Left ventricle myocardium inferior (tissue), 1 donor: ENCODE measurements around the gene TEKT5. TPM values are rescaled to one million over a fixed set of nuclear protein-coding genes. Genes with fewer than 3 reads are reported as not detected.

ENCODE experiments used
- DNase-seq: peaks from one replicate; pipeline ENCODE4 v3.0.0-alpha.2; 2020
- H3K27ac ChIP-seq: fragments of 200-600 bp; replicated peaks from 2 replicates; pipeline ENCODE4 v1.8.0; 2021
- H3K27me3 ChIP-seq: fragments of 200-600 bp; 2 replicates; pipeline ENCODE4 v1.8.0; 2021; ENCODE audit warnings: low read depth
- H3K36me3 ChIP-seq: fragments of 200-600 bp; 2 replicates; pipeline ENCODE4 v1.8.0; 2021
- H3K4me1 ChIP-seq: fragments of 200-600 bp; 2 replicates; pipeline ENCODE4 v1.8.0; 2021
- H3K4me3 ChIP-seq: fragments of 200-600 bp; 2 replicates; pipeline ENCODE4 v1.8.0; 2021; ENCODE audit warnings: mild to moderate bottlenecking, moderate library complexity
- H3K9me3 ChIP-seq: fragments of 200-600 bp; replicated peaks from 2 replicates; pipeline ENCODE4 v1.8.0; 2021
- intact Hi-C: fragments of 100-400 bp; cut with micrococcal nuclease; formaldehyde crosslinking; loops from one replicate; pipeline ENCODE4 v1.11.0; 2022
- total RNA-seq: library from RNA; stranded (reverse); fragmentation: NEBNext Ultra II Directional; extraction: Animal tissue kit (Norgen Biotek cat#: 25700); gene quantifications from one replicate; pipeline ENCODE4 v1.2.1, GENCODE V29; 2021
- TF ChIP-seq, protein P1 (sequence below): fragments of 200-600 bp; IDR thresholded peaks from 2 replicates; pipeline ENCODE4 v1.8.0; 2021; ENCODE audit warnings: antibody characterized with exemption, mild to moderate bottlenecking, borderline replicate concordance
- donor health status: DM: no; HTN: yes; CAD: no; lungs with severe emphysema.

TEKT5 gene
- total RNA-seq, 1 donor from 2014 or later, result not detected

DNA sequence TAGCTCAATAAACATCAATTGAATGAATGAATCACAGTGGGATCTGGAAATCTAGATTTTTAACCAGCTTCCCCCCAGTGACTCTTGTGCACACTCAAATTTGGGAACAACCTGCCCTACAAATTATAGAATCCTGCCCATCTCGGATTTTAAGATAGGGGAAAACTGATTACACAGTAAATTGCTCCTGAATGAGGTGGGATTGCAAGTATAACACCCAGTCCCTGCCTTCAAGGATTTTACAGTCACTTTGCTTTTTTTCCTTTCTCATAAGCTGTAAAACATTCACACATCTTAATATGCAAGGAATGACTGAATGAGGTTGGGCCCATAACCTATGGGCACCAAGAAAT lies 48.5 kb downstream of the TEKT5 start:
- intact Hi-C loops, result no loop called here
- Histone ChIP-seq H3K4me3 (no peak overlapping the region), H3K4me1 (peaks cover 7% of the 10 kb centered on the region), H3K27ac (no peak overlapping the region), H3K27me3 (no peaks in the 10 kb centered on the region), H3K9me3 (no peaks in the 10 kb centered on the region), H3K36me3 (no peaks in the 10 kb centered on the region)
- TF ChIP-seq, protein P1, sequence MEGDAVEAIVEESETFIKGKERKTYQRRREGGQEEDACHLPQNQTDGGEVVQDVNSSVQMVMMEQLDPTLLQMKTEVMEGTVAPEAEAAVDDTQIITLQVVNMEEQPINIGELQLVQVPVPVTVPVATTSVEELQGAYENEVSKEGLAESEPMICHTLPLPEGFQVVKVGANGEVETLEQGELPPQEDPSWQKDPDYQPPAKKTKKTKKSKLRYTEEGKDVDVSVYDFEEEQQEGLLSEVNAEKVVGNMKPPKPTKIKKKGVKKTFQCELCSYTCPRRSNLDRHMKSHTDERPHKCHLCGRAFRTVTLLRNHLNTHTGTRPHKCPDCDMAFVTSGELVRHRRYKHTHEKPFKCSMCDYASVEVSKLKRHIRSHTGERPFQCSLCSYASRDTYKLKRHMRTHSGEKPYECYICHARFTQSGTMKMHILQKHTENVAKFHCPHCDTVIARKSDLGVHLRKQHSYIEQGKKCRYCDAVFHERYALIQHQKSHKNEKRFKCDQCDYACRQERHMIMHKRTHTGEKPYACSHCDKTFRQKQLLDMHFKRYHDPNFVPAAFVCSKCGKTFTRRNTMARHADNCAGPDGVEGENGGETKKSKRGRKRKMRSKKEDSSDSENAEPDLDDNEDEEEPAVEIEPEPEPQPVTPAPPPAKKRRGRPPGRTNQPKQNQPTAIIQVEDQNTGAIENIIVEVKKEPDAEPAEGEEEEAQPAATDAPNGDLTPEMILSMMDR, result no peak
- no peak for DNase-seq

DNA sequence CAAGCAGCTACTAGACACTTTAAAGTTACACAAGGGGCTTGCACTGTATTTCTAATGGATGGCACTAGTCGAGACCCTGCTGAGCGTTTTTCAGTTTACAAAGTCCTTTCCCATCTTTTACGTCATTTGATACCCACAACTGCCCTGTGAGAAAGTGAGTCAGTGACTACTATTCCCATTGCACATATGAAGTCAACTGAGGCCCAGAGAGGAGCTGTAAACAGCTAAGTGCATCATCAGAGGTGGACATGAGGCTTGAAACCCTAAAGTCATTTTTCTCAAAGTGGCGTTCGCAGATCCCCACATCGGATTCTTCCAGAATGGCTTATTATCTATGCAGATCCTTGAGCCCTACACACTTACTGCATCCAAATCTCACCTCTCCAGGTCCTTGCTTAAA lies 50.6 kb downstream of the TEKT5 start:
- no peaks in the 10 kb centered on the region for H3K27me3 ChIP-seq
- H3K4me1 ChIP-seq, result peaks cover 7% of the 10 kb centered on the region
- intact Hi-C loops, result no loop called here
- no peak overlapping the region for H3K27ac ChIP-seq
- H3K9me3 ChIP-seq, result peaks cover 6% of the 10 kb centered on the region
- TF ChIP-seq, protein P1, result no peak
- H3K36me3 ChIP-seq, result no peaks in the 10 kb centered on the region
- H3K4me3 ChIP-seq, result no peak overlapping the region
- no peak for DNase-seq

DNA sequence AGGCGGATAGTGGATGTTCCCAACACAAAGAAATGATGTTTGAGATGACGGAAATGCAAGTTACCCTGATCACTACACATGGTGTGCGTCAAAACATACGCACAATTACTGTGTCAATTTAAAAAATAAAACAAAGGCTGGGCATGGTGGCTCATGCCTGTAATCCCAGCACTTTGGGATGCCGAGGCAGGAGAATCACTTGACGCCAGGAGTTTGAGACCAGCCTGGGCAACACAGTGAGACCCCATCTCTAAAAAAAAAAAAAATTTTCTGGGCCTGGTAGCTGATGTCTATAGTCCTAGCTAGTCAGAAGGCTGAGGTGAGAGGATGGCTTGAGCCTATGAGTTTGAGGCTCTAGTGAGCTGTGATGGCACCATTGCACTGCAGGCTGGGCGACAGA lies 51.8 kb downstream of the TEKT5 start:
- Histone ChIP-seq H3K27ac (no peak overlapping the region), H3K36me3 (no peaks in the 10 kb centered on the region), H3K4me1 (peaks cover 7% of the 10 kb centered on the region), H3K4me3 (no peak overlapping the region), H3K27me3 (no peaks in the 10 kb centered on the region), H3K9me3 (peaks cover 6% of the 10 kb centered on the region)
- TF ChIP-seq, protein P1, result no peak
- DNase-seq, result no peak
- intact Hi-C loops, result no loop called here

DNA sequence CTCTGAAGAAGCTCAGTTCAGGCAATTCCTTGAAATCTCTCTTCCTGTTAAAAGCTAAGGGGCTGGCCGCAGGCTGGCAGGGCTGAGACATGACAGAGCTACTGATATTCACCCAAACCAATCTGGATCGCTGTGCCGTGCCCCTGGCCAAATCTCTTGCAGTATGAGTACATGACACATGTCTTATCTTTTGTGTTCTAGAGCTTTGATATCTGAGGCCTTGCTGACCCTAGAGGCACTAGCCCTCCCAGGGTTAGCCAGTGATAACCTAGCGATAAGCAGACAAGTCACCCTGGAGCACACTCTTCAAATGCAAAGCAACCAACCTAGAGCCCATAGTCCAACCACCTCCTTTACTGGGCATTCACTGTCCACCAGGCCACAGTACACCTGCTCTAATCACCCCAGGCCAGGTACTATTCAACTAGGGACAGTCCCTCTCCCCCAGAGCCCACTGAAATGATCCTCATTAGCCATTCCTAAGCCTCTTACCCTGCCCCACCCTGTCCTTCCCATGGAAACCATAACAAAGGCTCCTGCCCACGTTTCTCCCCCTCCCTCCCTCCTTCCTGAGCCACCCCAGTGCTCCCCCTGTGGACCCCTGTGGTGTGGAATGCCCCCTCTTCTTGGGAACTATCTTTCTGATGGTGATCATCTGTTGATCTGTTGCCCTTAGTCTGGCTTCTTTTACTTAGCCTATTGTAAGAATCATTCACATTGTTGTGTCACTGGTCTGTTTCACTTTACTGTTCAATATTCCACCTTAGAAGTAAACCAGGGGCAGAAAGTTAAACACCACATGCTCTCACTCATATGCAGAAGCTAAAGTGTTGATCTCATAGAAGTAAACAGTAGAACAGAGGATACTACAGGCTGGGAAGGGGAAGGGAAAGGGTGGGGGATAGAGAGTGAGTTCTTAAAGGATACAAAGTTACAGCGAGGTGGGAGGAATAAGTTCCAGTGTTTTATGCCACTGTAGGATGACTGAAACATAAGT lies 52.5 kb downstream of the TEKT5 start:
- intact Hi-C loops, result no loop called here
- Histone ChIP-seq H3K9me3 (peaks cover 6% of the 10 kb centered on the region), H3K27ac (no peak overlapping the region), H3K27me3 (no peaks in the 10 kb centered on the region), H3K36me3 (no peaks in the 10 kb centered on the region), H3K4me3 (no peak overlapping the region), H3K4me1 (peaks cover 7% of the 10 kb centered on the region)
- DNase-seq, result no peak
- TF ChIP-seq, protein P1, result no peak

DNA sequence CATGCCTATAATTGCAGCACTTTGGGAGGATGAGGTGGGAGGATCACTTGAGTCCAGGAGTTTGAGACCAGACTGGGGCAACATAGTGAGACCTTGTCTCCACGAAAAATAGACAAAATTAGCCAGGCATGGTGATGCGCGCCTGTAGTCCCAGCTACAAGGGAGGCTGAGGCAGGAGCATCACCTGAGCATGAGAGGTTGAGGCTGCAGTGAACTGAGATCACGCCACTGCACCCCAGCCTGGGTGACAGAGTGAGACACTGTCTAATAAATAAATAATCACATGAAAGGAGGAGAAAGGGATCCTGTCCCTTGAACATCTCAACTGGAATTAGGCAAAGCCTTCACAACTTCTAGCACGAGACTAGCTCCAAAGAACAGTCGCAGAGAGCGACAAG lies 53.2 kb downstream of the TEKT5 start:
- Histone ChIP-seq H3K4me1 (peaks cover 7% of the 10 kb centered on the region), H3K4me3 (no peak overlapping the region), H3K9me3 (peaks cover 6% of the 10 kb centered on the region), H3K27me3 (no peaks in the 10 kb centered on the region), H3K27ac (no peak overlapping the region), H3K36me3 (no peaks in the 10 kb centered on the region)
- TF ChIP-seq, protein P1, result no peak
- intact Hi-C loops, result no loop called here
- DNase-seq, result no peak
